Karpas-422 (cell line): ENCODE measurements around the gene CCDC66. TPM values are rescaled to one million over a fixed set of nuclear protein-coding genes. Genes with fewer than 3 reads are reported as not detected.

Experiments used
- DNase-seq: peaks from one replicate; pipeline ENCODE4 v3.0.0-alpha.2; 2015
- H2AFZ ChIP-seq: fragments of 200-600 bp; sonication (generic); 2 replicates; pipeline ENCODE4 v1.6.1; 2014; ENCODE audit warnings: antibody characterized with exemption, low read length, mixed read lengths
- H3K27ac ChIP-seq: fragments of 200-600 bp; sonication (generic); 2 replicates; pipeline ENCODE4 v1.5.1; 2014; ENCODE audit warnings: mild to moderate bottlenecking, low read length, moderate library complexity
- H3K27me3 ChIP-seq: fragments of 200-600 bp; sonication (generic); 2 replicates; pipeline ENCODE4 v1.6.1; 2014; ENCODE audit warnings: low read length, mixed read lengths
- H3K36me3 ChIP-seq: fragments of 200-600 bp; sonication (generic); 2 replicates; pipeline ENCODE4 v1.6.1; 2014; ENCODE audit warnings: low read length, mixed read lengths; ENCODE audit not compliant: insufficient read depth
- H3K4me1 ChIP-seq: fragments of 200-600 bp; sonication (generic); 2 replicates; pipeline ENCODE4 v1.6.1; 2014; ENCODE audit warnings: mild to moderate bottlenecking, low read length, mixed read lengths
- H3K4me2 ChIP-seq: fragments of 200-600 bp; sonication (generic); 2 replicates; pipeline ENCODE4 v1.6.1; 2014; ENCODE audit warnings: low read length, low read depth, mild to moderate bottlenecking; ENCODE audit not compliant: poor library complexity, severe bottlenecking
- H3K4me3 ChIP-seq: fragments of 200-600 bp; sonication (generic); 2 replicates; pipeline ENCODE4 v1.5.1; 2014; ENCODE audit warnings: mild to moderate bottlenecking, antibody characterized with exemption, low read length, mixed read lengths
- H3K79me2 ChIP-seq: fragments of 200-600 bp; sonication (generic); 2 replicates; pipeline ENCODE4 v1.6.1; 2014; ENCODE audit warnings: mild to moderate bottlenecking, low read length, mixed read lengths
- H3K9ac ChIP-seq: fragments of 200-600 bp; sonication (generic); 2 replicates; pipeline ENCODE4 v1.6.0; 2014; ENCODE audit warnings: low read length
- H3K9me2 ChIP-seq: fragments of 200-600 bp; sonication (generic), shearing (Covaris generic); replicated peaks from 2 replicates; pipeline ENCODE4 v1.6.0; 2014; ENCODE audit warnings: mild to moderate bottlenecking, low read length, moderate library complexity; ENCODE audit not compliant: insufficient read depth
- H3K9me3 ChIP-seq: fragments of 300-700, 200-600 bp; sonication (generic); 2 replicates; pipeline ENCODE4 v1.6.1; 2014; ENCODE audit warnings: low read length, mixed read lengths
- H4K20me1 ChIP-seq: fragments of 200-600 bp; sonication (generic); 2 replicates; pipeline ENCODE4 v1.6.1; 2014; ENCODE audit warnings: mild to moderate bottlenecking, antibody characterized with exemption, low read length, low read depth; ENCODE audit not compliant: insufficient read depth
- total RNA-seq: library from RNA; depleted of rRNA; stranded (reverse); fragments of >200 nt; shearing (Covaris generic); gene quantifications from 2 replicates; pipeline ENCODE4 v1.2.3, GENCODE V29; 2014; ENCODE audit warnings: low replicate concordance; rRNA removed

Gene CCDC66
- total RNA-seq, 1 experiment from 2014 or later = 103 TPM

DNA sequence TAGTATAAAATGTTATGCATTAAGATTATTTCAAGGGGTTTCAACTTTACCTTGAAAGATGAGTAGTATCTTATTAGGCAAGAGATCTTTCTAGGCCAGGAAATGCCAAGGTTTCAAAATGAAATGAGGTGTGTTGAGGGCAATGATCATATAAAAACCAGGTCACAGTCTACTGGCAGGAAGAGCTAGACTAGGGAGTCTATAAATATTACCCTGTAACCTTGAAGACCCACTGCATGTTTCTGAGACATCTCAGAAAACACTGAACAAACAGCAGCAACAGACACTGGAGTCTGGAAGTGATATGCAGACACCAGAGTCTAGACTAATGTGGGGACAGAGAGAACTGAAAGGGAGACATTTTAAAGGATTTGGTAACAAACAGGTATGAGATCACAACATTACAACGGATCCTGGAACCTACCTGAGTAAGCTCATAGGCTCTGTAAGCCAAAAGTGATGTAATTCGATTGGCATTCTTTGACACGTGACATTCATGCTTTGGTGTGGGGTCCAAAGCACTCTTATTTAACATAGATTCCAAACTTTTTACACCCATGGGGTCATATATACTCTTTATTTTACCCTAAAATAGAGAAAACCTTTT, 111.1 kb downstream of the CCDC66 start:
- H3K36me3 ChIP-seq = peaks cover 86% of the 10 kb centered on the region
- H3K27ac ChIP-seq = no peak overlapping the region

More for the DNA sequence above, 111.1 kb downstream of the CCDC66 start:
- no peaks in the 10 kb centered on the region for H3K9me2 ChIP-seq
- no peak overlapping the region for H3K4me2 ChIP-seq
- no peaks in the 10 kb centered on the region for H3K4me1 ChIP-seq
- H4K20me1 ChIP-seq = 0 out of 2 replicates have a peak, but pooled peaks cover 5% of the 10 kb centered on the region
- H3K27me3 ChIP-seq = no peaks in the 10 kb centered on the region
- no peaks in the 10 kb centered on the region for H3K9me3 ChIP-seq
- H3K79me2 ChIP-seq = peaks cover 71% of the 10 kb centered on the region
- no peak overlapping the region for H2AFZ ChIP-seq
- H3K9ac ChIP-seq = no peak overlapping the region
- no peak for DNase-seq
- H3K4me3 ChIP-seq = no peak overlapping the region

Other genes with a start within 250 kb of the CCDC66 start
- 0.43 and 3.7 TPM in 2 replicates for gene ERC2, start 88.7 kb upstream of the CCDC66 start, total RNA-seq
- 87.5 and 112 TPM in 2 replicates for gene TASOR, start 126.1 kb downstream of the CCDC66 start, total RNA-seq
- 4.7 and 7.7 TPM in 2 replicates for gene ARHGEF3, start 244.8 kb downstream of the CCDC66 start, total RNA-seq